Smooth muscle cell (in vitro differentiated cells): ENCODE measurements around the gene HBQ1. TPM values are rescaled to one million over a fixed set of nuclear protein-coding genes. Genes with fewer than 3 reads are reported as not detected.
"Not testable (repeated sequence)": the region's sequence is repeated elsewhere in the genome, so short reads cannot be mapped to it uniquely, and the experiment has no call there.

Source experiments
- DNase-seq: peaks from one replicate; lab custom pipeline; 2025; ENCODE audit not compliant: unreplicated experiment; lab: John Stamatoyannopoulos, UW
- H2AFZ ChIP-seq: fragments of 200-600 bp; sonication (generic); 2 replicates; pipeline ENCODE4 v1.6.0; 2016; ENCODE audit warnings: antibody characterized with exemption, low read depth, mild to moderate bottlenecking
- H3F3A ChIP-seq: fragments of 200-600 bp; sonication (generic); 2 replicates; pipeline ENCODE4 v1.6.0; 2017; ENCODE audit warnings: antibody characterized with exemption, low read depth
- H3K27ac ChIP-seq: fragments of 200-600 bp; sonication (generic); 2 replicates; pipeline ENCODE4 v1.5.1; 2016; ENCODE audit warnings: low read depth, mild to moderate bottlenecking
- H3K27me3 ChIP-seq: fragments of 200-600 bp; sonication (generic); 2 replicates; pipeline ENCODE4 v1.6.1; 2016; ENCODE audit warnings: low read depth, mild to moderate bottlenecking
- H3K36me3 ChIP-seq: fragments of 200-600 bp; sonication (generic); 2 replicates; pipeline ENCODE4 v1.5.1; 2016; ENCODE audit warnings: low read depth
- H3K4me1 ChIP-seq: fragments of 200-600 bp; sonication (generic); 2 replicates; pipeline ENCODE4 v1.5.1; 2016; ENCODE audit warnings: low read depth
- H3K4me2 ChIP-seq: fragments of 200-600 bp; sonication (generic); 2 replicates; pipeline ENCODE4 v1.6.0; 2016; ENCODE audit warnings: mild to moderate bottlenecking
- H3K4me3 ChIP-seq: fragments of 200-600 bp; sonication (generic); 2 replicates; pipeline ENCODE4 v1.5.1; 2016; ENCODE audit warnings: mild to moderate bottlenecking
- H3K79me2 ChIP-seq: fragments of 200-600 bp; sonication (generic); 2 replicates; pipeline ENCODE4 v1.6.0; 2016; ENCODE audit warnings: low read depth, mild to moderate bottlenecking
- H3K9ac ChIP-seq: fragments of 200-600 bp; sonication (generic); 2 replicates; pipeline ENCODE4 v1.6.0; 2016; ENCODE audit warnings: low read depth
- H3K9me3 ChIP-seq: fragments of 200-600 bp; sonication (generic); replicated peaks from 2 replicates; pipeline ENCODE4 v1.5.1; 2016; ENCODE audit warnings: low read depth
- H4K20me1 ChIP-seq: fragments of 200-600 bp; sonication (generic); 2 replicates; pipeline ENCODE4 v1.6.0; 2016; ENCODE audit warnings: low read depth
- CTCF ChIP-seq: fragments of 200-600 bp; sonication (generic); IDR thresholded peaks from 2 replicates; pipeline ENCODE4 v1.5.1; 2017; ENCODE audit warnings: borderline replicate concordance, mild to moderate bottlenecking, antibody characterized with exemption; ENCODE audit not compliant: insufficient read depth, poor library complexity, severe bottlenecking
- WGBS: methylation state at CpG from one replicate; pipeline ENCODE4 v1.1.7; 2016; ENCODE audit warnings: low lambda C conversion rate; 5-methylcytosine and 5-hydroxymethylcytosine counted together
- polyA plus RNA-seq: library from polyadenylated mRNA; unstranded; fragments of >200 nt; fragmentation: Nextera tagmentation; extraction: Ambion mirVana; gene quantifications from 2 replicates; pipeline ENCODE4 v1.2.1, GENCODE V29; 2016
- total RNA-seq: library from RNA; depleted of rRNA; stranded (reverse); fragments of >200 nt; gene quantifications from 2 replicates; pipeline ENCODE4 v1.2.3, GENCODE V29; 2014

The HBQ1 gene
- total and polyA plus RNA-seq, 2 experiments from 2014 or later: not detected

- no peaks in the 10 kb centered on the region for H3K27me3 ChIP-seq
- H4K20me1 ChIP-seq: peaks cover 94% of the 10 kb centered on the region
- no peaks in the 10 kb centered on the region for H3F3A ChIP-seq
- no peak overlapping the region for H3K27ac ChIP-seq
- DNase-seq: no peak
- H3K4me3 ChIP-seq: no peak overlapping the region
- no peaks in the 10 kb centered on the region for H3K9me3 ChIP-seq
- no peak overlapping the region for H2AFZ ChIP-seq
- no peak overlapping the region for H3K9ac ChIP-seq
- TF ChIP-seq CTCF: no peak
- H3K4me2 ChIP-seq: no peak overlapping the region
- no peaks in the 10 kb centered on the region for H3K4me1 ChIP-seq
- peaks cover 30% of the 10 kb centered on the region for H3K36me3 ChIP-seq
- 94% methylated on average over 6 of the region's 6 CpGs for WGBS
- peaks cover 14% of the 10 kb centered on the region for H3K79me2 ChIP-seq
These were observed 14.3 kb downstream of the HBQ1 start for GRCh38 chr16:194516-194915.

- Histone ChIP-seq H3K9me3 (no peaks in the 10 kb centered on the region), H3K4me1 (peaks cover 4% of the 10 kb centered on the region), H3K4me2 (peak overlapping the region; percentile 67), H3K36me3 (peaks cover 37% of the 10 kb centered on the region), H3K27me3 (no peaks in the 10 kb centered on the region), H4K20me1 (peaks cover 96% of the 10 kb centered on the region), H3K9ac (no peak overlapping the region), H3K27ac (peak overlapping the region; percentile 76), H2AFZ (no peak overlapping the region), H3F3A (peaks cover 4% of the 10 kb centered on the region), H3K79me2 (peaks cover 31% of the 10 kb centered on the region), H3K4me3 (no peak overlapping the region)
- DNase-seq: no peak
- TF ChIP-seq CTCF: no peak
- WGBS: 61% methylated on average over 4 of the region's 5 CpGs
These were observed 20.1 kb downstream of the HBQ1 start for GRCh38 chr16:200388-200787.

GRCh38 chr16:203246-203645, 23.0 kb downstream of the HBQ1 start:
- Histone ChIP-seq H3K79me2 (peaks cover 33% of the 10 kb centered on the region), H3K9ac (no peak overlapping the region), H2AFZ (no peak overlapping the region), H4K20me1 (peaks cover 95% of the 10 kb centered on the region), H3K4me3 (no peak overlapping the region), H3K4me2 (peak overlapping the region; percentile 22), H3K4me1 (peaks cover 4% of the 10 kb centered on the region), H3K9me3 (no peaks in the 10 kb centered on the region), H3K27ac (peak overlapping the region; percentile 4), H3K27me3 (no peaks in the 10 kb centered on the region), H3K36me3 (peaks cover 51% of the 10 kb centered on the region), H3F3A (peaks cover 4% of the 10 kb centered on the region)
- WGBS: 56% methylated on average over 4 of the region's 4 CpGs
- no peak for TF ChIP-seq CTCF
- no peak for DNase-seq

GRCh38 chr16:204046-204445, 23.8 kb downstream of the HBQ1 start:
- H3K4me2 ChIP-seq, H3K4me3 ChIP-seq, H3K4me1 ChIP-seq, H3K9ac ChIP-seq, H3F3A ChIP-seq, H3K9me3 ChIP-seq, DNase-seq, H3K27me3 ChIP-seq, H2AFZ ChIP-seq, H3K27ac ChIP-seq: not testable (repeated sequence)
- H3K36me3 ChIP-seq: peaks cover 43% of the 10 kb centered on the region
- peaks cover 96% of the 10 kb centered on the region for H4K20me1 ChIP-seq
- 99% methylated on average over 9 of the region's 9 CpGs for WGBS
- peaks cover 33% of the 10 kb centered on the region for H3K79me2 ChIP-seq

GRCh38 chr16:209359-209758, 29.1 kb downstream of the HBQ1 start:
- H3K27ac ChIP-seq, H3K4me1 ChIP-seq, H2AFZ ChIP-seq, H3K27me3 ChIP-seq, DNase-seq, H3K9me3 ChIP-seq, H3K4me2 ChIP-seq, H3K9ac ChIP-seq, H3K4me3 ChIP-seq, H3F3A ChIP-seq: not testable (repeated sequence)
- H3K36me3 ChIP-seq: peaks cover 38% of the 10 kb centered on the region
- H3K79me2 ChIP-seq: peaks cover 51% of the 10 kb centered on the region
- WGBS: 94% methylated on average over 4 of the region's 4 CpGs
- peaks cover 96% of the 10 kb centered on the region for H4K20me1 ChIP-seq

- H3K27ac ChIP-seq, DNase-seq, H3K4me3 ChIP-seq, H2AFZ ChIP-seq, H3F3A ChIP-seq, H3K27me3 ChIP-seq, H3K9ac ChIP-seq, H3K9me3 ChIP-seq, H3K4me2 ChIP-seq, H3K4me1 ChIP-seq: not testable (repeated sequence)
- Histone ChIP-seq H4K20me1 (peaks cover 98% of the 10 kb centered on the region), H3K36me3 (peaks cover 29% of the 10 kb centered on the region), H3K79me2 (peaks cover 73% of the 10 kb centered on the region)
- WGBS: 95% methylated on average over 14 of the region's 14 CpGs
These were observed 31.4 kb downstream of the HBQ1 start for GRCh38 chr16:211631-212180.
